Ramos (cell line): Measurements from ENCODE around the gene C22orf23.

Source experiments
- in situ Hi-C: fragments of 300-500 bp; cut with MboI; formaldehyde crosslinking; loops from one replicate; pipeline ENCODE4 v1.14.3; 2022; ENCODE audit warnings: low sequenced_read_pairs; ENCODE audit not compliant: unreplicated experiment

Gene C22orf23

GRCh38 chr22:37906364-37907008 is 46.9 kb downstream of the C22orf23 start:
- in situ Hi-C loops = no loop called here

GRCh38 chr22:37905534-37906363 is 47.7 kb downstream of the C22orf23 start, which contains the start of gene MICALL1:
TSS of gene MICALL1 (plus strand) at chr22:37906297. CDS start at chr22:37906423, 126 bp downstream.
- in situ Hi-C loops = no loop called here

DNA sequence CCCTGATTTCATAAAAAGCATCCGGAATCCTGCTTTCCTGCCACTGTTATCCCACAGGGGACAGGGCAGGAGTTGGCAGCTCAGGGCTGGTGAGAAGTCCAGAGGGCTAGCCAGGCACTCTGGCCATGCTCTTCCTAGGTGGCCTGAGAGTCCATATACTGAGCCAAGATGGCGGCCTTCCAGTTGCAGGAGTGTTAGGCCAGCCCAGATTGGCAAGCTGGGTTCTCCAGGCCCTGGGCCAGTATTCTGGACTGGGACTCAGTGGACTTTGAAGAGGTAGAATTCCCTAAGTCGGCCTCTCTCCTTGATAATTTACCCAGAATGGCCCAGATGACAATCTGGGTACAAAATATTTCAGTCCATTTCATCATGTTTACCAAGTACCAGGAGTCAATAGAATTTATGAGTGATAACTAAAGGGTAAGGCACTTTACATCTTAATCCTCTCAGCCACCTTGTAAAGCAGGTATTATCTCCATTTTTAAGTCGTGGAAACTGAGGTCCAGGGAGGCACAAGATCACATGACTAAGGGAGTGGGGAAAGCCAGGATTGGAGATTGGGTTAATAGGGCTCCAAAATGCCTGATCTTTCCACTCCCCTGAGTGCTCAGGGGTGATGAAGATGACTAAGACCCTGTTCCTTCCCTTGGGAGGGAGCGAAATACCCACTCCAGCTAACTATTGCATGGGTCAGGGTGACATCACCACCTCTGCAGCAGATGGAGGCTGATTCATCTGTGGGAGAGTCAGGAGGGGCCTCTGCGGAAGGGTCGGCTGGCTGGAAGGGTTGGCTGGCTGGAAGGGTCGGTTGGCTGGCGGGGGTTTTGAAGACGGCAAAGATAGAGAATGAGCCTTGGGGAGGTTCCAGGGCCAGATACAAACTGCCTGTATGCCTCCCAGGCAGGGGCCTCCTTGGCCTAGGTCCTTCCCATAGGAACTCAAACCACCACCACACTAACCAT is 48.5 kb downstream of the C22orf23 start:
- in situ Hi-C loops = no loop called here

- in situ Hi-C loops = no loop called here
These were observed 54.8 kb downstream of the C22orf23 start for GRCh38 chr22:37898441-37899181.

GRCh38 chr22:37897807-37898206 is 55.6 kb downstream of the C22orf23 start:
- in situ Hi-C loops = no loop called here

- in situ Hi-C loops = no loop called here
These were observed 56.5 kb downstream of the C22orf23 start for GRCh38 chr22:37896939-37897338.

- in situ Hi-C loops = no loop called here
These were observed 57.2 kb downstream of the C22orf23 start for GRCh38 chr22:37896181-37896592.

DNA sequence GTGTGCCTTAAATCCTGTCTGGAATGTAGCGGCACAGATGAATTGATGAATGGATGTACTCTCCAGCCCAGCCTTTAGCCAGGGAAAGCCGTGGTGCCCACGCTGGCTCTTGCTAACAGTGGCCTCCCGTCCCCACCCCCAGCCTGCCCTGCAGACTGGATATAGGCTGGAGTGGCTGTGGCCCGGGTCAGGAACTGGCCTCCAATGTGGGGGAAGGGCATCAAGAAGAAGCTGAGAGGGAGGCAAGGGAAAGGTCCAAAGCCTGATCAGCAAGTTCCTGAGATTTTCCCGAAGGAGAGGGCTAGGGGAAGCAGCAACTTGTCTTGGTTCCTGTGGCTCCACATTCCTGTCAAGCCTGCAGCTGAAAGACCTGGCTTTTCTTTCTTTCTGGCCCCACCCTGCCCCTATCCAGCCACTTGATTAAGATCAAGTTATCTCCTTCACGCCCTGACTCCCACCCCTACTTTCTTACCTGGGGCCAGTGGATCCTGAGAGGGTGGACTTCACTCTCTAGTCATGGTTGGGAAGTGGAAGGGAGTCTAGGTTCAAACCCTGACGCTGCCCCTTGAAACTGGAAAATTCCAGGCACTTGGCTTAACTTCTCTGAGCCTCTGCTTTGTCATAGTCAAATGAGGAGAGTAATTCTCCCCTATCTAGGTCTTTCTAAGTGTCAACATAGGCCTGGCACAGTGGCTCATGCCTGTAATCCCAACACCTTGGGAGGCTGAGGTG is 58.3 kb downstream of the C22orf23 start:
- in situ Hi-C loops = no loop called here

- in situ Hi-C loops = no loop called here
These were observed 59.8 kb downstream of the C22orf23 start for GRCh38 chr22:37893583-37893983.
